HepG2 (cell line): ENCODE measurements around the gene TIMM10. TPM values are rescaled to one million over a fixed set of nuclear protein-coding genes. Genes with fewer than 3 reads are reported as not detected.

Source experiments
- ATF7-NPFF ChIP-seq: sonication (generic); formaldehyde crosslinking; IDR thresholded peaks from 2 replicates; pipeline ENCODE4 v1.8.1; 2023; ENCODE audit warnings: mild to moderate bottlenecking, low read depth, missing genetic modification reagents, moderate library complexity
- GABPA ChIP-seq, 2 experiments: IDR thresholded peaks; 2 replicates each; pipeline ENCODE4 v1.6.1; 2011 to 2016; ENCODE audit warnings: low read depth in 2 of 2, low read length in 1 of 2, missing biosample characterization in 1 of 2, missing genetic modification characterization in 1 of 2
- GATAD2A ChIP-seq: IDR thresholded peaks from 2 replicates; pipeline ENCODE4 v1.6.1; 2016
- JUN ChIP-seq: sonication (generic); formaldehyde crosslinking; IDR thresholded peaks from 2 replicates; pipeline ENCODE4 v1.4.0; 2020; ENCODE audit warnings: mild to moderate bottlenecking, missing genetic modification reagents
- SMC3 ChIP-seq: IDR thresholded peaks from 2 replicates; pipeline ENCODE4 v1.6.1; 2011; ENCODE audit warnings: low read length, improper control_type of control experiment
- SP2 ChIP-seq: sonication (generic); formaldehyde crosslinking; IDR thresholded peaks from 2 replicates; pipeline ENCODE4 v1.5.1; 2020; ENCODE audit warnings: mild to moderate bottlenecking, missing genetic modification reagents
- STAG1 ChIP-seq: sonication (generic); formaldehyde crosslinking; IDR thresholded peaks from 2 replicates; pipeline ENCODE4 v1.4.0; 2020; ENCODE audit warnings: missing genetic modification reagents
- TBL1XR1 ChIP-seq: fragments of 150-350 bp; IDR thresholded peaks from 2 replicates; pipeline ENCODE4 v1.6.1; 2014; ENCODE audit warnings: borderline replicate concordance, low read length; ENCODE audit not compliant: partially characterized antibody
- ZNF205 ChIP-seq: IDR thresholded peaks from 2 replicates; pipeline ENCODE4 v1.6.1; 2018; ENCODE audit warnings: missing biosample characterization, missing genetic modification reagents
- ZNF468 ChIP-seq: sonication (generic); formaldehyde crosslinking; IDR thresholded peaks from 2 replicates; pipeline ENCODE4 v1.8.0; 2022; ENCODE audit warnings: mild to moderate bottlenecking, moderate library complexity, missing genetic modification reagents
- ZNF674 ChIP-seq: sonication (generic); formaldehyde crosslinking; IDR thresholded peaks from 2 replicates; pipeline ENCODE4 v1.5.0; 2020; ENCODE audit warnings: low read depth, mild to moderate bottlenecking, missing genetic modification reagents
- polyA plus RNA-seq, 8 experiments: library from polyadenylated mRNA; depleted of rRNA in 3 of 8; stranded (reverse) in 7 of 8; unstranded in 1 of 8; fragments of >200 nt; fragmentation: Illumina TruSeq in 4 of 8; extraction: Trizol in 4 of 8; gene quantifications; 2 replicates each; pipeline versions ENCODE4 v1.2.1 to v1.2.3, GENCODE V29; 2011 to 2016; ENCODE audit warnings: low read depth in 4 of 8, missing spikeins in 1 of 8, mixed read lengths in 1 of 8; ENCODE audit not compliant: insufficient read depth in 1 of 8
- total RNA-seq, 5 experiments: library from RNA; depleted of rRNA; stranded (reverse); fragments of >200 nt; fragmentation: Illumina TruSeq; extraction: Trizol; gene quantifications; 2 replicates each; pipeline ENCODE4 v1.2.3, GENCODE V29; 2016; ENCODE audit warnings: low read depth in 1 of 5
- TF ChIP-seq, protein P1 (sequence below): IDR thresholded peaks from 2 replicates; pipeline ENCODE4 v1.6.1; 2012; ENCODE audit warnings: low read length, improper control_type of control experiment
- TF ChIP-seq, protein P2 (sequence below): IDR thresholded peaks from 2 replicates; pipeline ENCODE4 v1.6.1; 2012; ENCODE audit warnings: low read depth, low read length, improper control_type of control experiment
- TF ChIP-seq, protein P3 (sequence below): sonication (generic); formaldehyde crosslinking; IDR thresholded peaks from 2 replicates; pipeline ENCODE4 v1.5.0; 2020; ENCODE audit warnings: missing genetic modification reagents
- TF ChIP-seq, protein P4 (sequence below): sonication (generic); formaldehyde crosslinking; conservative IDR thresholded peaks from 2 replicates; pipeline ENCODE4 v1.4.0; 2020; ENCODE audit warnings: mild to moderate bottlenecking, missing genetic modification reagents, moderate library complexity
- TF ChIP-seq, protein P5 (sequence below): IDR thresholded peaks from 2 replicates; pipeline ENCODE4 v1.6.1; 2016

Gene TIMM10
- total and polyA plus RNA-seq, 2 of the 13 experiments (the other 11 are each of a cell fraction or from before 2014, with no cell fraction given) = 67.8 to 82.2 TPM

DNA sequence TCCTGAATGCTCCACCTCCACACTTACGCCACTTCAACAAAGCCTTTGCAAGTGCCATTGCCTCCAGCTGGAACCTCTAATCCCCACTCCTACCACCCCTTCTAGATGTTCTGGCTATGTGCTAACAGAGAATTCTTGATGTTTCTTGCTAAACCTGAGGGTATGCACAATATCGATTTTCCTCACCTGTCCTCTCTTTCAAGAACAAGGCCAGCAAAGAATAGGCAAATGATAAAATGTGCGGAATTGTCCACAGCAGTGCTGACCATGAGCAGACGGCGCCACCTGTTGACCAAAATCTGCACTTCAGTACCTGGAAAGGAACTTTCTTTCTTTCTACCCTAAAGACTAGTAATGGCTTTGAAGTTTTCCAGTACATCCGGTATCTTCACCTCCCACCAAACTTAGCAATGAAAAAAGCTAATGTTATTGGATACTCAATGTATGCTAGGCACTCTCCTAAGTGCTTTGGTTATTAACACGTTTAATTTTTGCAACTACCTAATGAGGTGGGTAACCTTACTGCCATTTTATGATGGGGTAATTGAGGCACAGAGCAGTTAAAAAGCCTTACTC, 3.4 kb downstream of the TIMM10 start (continued):
- TF ChIP-seq, protein P1, sequence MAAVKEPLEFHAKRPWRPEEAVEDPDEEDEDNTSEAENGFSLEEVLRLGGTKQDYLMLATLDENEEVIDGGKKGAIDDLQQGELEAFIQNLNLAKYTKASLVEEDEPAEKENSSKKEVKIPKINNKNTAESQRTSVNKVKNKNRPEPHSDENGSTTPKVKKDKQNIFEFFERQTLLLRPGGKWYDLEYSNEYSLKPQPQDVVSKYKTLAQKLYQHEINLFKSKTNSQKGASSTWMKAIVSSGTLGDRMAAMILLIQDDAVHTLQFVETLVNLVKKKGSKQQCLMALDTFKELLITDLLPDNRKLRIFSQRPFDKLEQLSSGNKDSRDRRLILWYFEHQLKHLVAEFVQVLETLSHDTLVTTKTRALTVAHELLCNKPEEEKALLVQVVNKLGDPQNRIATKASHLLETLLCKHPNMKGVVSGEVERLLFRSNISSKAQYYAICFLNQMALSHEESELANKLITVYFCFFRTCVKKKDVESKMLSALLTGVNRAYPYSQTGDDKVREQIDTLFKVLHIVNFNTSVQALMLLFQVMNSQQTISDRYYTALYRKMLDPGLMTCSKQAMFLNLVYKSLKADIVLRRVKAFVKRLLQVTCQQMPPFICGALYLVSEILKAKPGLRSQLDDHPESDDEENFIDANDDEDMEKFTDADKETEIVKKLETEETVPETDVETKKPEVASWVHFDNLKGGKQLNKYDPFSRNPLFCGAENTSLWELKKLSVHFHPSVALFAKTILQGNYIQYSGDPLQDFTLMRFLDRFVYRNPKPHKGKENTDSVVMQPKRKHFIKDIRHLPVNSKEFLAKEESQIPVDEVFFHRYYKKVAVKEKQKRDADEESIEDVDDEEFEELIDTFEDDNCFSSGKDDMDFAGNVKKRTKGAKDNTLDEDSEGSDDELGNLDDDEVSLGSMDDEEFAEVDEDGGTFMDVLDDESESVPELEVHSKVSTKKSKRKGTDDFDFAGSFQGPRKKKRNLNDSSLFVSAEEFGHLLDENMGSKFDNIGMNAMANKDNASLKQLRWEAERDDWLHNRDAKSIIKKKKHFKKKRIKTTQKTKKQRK = no peak
- TF ChIP-seq SP2 (CRISPR knock-in tag) (no peak), ZNF205 (CRISPR knock-in tag) (no peak), ZNF674 (no peak), TBL1XR1 (no peak), SMC3 (peak; percentile 98), JUN (CRISPR knock-in tag) (no peak), GATAD2A (peak; percentile 73), ZNF468 (CRISPR knock-in tag) (no peak), ATF7-NPFF (CRISPR knock-in tag) (no peak), STAG1 (peak; percentile 98), GABPA (IDR thresholded peaks at IDR 0.05; ENCODE audit: low read depth, low read length) (no peak), GABPA (CRISPR knock-in tag; IDR thresholded peaks at IDR 0.05; ENCODE audit: low read depth) (no peak)
- TF ChIP-seq, protein P2, sequence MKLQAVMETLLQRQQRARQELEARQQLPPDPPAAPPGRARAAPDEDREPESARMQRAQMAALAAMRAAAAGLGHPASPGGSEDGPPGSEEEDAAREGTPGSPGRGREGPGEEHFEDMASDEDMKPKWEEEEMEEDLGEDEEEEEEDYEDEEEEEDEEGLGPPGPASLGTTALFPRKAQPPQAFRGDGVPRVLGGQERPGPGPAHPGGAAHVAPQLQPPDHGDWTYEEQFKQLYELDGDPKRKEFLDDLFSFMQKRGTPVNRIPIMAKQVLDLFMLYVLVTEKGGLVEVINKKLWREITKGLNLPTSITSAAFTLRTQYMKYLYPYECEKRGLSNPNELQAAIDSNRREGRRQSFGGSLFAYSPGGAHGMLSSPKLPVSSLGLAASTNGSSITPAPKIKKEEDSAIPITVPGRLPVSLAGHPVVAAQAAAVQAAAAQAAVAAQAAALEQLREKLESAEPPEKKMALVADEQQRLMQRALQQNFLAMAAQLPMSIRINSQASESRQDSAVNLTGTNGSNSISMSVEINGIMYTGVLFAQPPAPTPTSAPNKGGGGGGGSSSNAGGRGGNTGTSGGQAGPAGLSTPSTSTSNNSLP = no peak
- TF ChIP-seq, protein P3, sequence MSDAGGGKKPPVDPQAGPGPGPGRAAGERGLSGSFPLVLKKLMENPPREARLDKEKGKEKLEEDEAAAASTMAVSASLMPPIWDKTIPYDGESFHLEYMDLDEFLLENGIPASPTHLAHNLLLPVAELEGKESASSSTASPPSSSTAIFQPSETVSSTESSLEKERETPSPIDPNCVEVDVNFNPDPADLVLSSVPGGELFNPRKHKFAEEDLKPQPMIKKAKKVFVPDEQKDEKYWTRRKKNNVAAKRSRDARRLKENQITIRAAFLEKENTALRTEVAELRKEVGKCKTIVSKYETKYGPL (CRISPR knock-in tag) = no peak
- TF ChIP-seq, protein P4, sequence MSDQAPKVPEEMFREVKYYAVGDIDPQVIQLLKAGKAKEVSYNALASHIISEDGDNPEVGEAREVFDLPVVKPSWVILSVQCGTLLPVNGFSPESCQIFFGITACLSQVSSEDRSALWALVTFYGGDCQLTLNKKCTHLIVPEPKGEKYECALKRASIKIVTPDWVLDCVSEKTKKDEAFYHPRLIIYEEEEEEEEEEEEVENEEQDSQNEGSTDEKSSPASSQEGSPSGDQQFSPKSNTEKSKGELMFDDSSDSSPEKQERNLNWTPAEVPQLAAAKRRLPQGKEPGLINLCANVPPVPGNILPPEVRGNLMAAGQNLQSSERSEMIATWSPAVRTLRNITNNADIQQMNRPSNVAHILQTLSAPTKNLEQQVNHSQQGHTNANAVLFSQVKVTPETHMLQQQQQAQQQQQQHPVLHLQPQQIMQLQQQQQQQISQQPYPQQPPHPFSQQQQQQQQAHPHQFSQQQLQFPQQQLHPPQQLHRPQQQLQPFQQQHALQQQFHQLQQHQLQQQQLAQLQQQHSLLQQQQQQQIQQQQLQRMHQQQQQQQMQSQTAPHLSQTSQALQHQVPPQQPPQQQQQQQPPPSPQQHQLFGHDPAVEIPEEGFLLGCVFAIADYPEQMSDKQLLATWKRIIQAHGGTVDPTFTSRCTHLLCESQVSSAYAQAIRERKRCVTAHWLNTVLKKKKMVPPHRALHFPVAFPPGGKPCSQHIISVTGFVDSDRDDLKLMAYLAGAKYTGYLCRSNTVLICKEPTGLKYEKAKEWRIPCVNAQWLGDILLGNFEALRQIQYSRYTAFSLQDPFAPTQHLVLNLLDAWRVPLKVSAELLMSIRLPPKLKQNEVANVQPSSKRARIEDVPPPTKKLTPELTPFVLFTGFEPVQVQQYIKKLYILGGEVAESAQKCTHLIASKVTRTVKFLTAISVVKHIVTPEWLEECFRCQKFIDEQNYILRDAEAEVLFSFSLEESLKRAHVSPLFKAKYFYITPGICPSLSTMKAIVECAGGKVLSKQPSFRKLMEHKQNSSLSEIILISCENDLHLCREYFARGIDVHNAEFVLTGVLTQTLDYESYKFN (CRISPR knock-in tag) = 0 out of 2 replicates have a peak, but pooled peaks have one; percentile 23
- TF ChIP-seq, protein P5, sequence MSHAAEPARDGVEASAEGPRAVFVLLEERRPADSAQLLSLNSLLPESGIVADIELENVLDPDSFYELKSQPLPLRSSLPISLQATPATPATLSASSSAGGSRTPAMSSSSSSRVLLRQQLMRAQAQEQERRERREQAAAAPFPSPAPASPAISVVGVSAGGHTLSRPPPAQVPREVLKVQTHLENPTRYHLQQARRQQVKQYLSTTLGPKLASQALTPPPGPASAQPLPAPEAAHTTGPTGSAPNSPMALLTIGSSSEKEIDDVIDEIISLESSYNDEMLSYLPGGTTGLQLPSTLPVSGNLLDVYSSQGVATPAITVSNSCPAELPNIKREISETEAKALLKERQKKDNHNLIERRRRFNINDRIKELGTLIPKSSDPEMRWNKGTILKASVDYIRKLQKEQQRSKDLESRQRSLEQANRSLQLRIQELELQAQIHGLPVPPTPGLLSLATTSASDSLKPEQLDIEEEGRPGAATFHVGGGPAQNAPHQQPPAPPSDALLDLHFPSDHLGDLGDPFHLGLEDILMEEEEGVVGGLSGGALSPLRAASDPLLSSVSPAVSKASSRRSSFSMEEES (CRISPR knock-in tag) = no peak
